SIG-M5 (cell line): ENCODE data around the gene ETS1.

Experiments used
- DNase-seq: peaks from one replicate; lab custom pipeline; 2025; lab: John Stamatoyannopoulos, UW

Gene ETS1

GRCh38 chr11:128500493-128500892, 86.9 kb downstream of the ETS1 start:
- no peak for DNase-seq

- no peak for DNase-seq
Measured at GRCh38 chr11:128499613-128500253, 87.6 kb downstream of the ETS1 start.

- no peak for DNase-seq
Measured at GRCh38 chr11:128498721-128499245, 88.6 kb downstream of the ETS1 start.

- no peak for DNase-seq
Measured at GRCh38 chr11:128497776-128498095, 89.6 kb downstream of the ETS1 start.

- no peak for DNase-seq
Measured at GRCh38 chr11:128497061-128497775, 90.1 kb downstream of the ETS1 start.

- no peak for DNase-seq
Measured at GRCh38 chr11:128496692-128497060, 90.7 kb downstream of the ETS1 start.

GRCh38 chr11:128496249-128496648, 91.1 kb downstream of the ETS1 start:
- no peak for DNase-seq

- DNase-seq, result no peak
Measured at GRCh38 chr11:128494418-128495332, 92.7 kb downstream of the ETS1 start.

- no peak for DNase-seq
Measured at GRCh38 chr11:128493570-128493965, 93.8 kb downstream of the ETS1 start.

GRCh38 chr11:128492903-128493569, 94.3 kb downstream of the ETS1 start:
- DNase-seq, result no peak

GRCh38 chr11:128492461-128492860, 94.9 kb downstream of the ETS1 start:
- no peak for DNase-seq

- DNase-seq, result no peak
Measured at GRCh38 chr11:128491195-128491936, 96.0 kb downstream of the ETS1 start.

GRCh38 chr11:128490092-128490491, 97.3 kb downstream of the ETS1 start:
- DNase-seq, result no peak

GRCh38 chr11:128488471-128488870, 98.9 kb downstream of the ETS1 start:
- DNase-seq, result peak; percentile 49

GRCh38 chr11:128487978-128488377, 99.4 kb downstream of the ETS1 start:
- DNase-seq, result no peak

GRCh38 chr11:128484172-128484571, 103.2 kb downstream of the ETS1 start:
- DNase-seq, result no peak

- DNase-seq, result peak; percentile 71
Measured at GRCh38 chr11:128483211-128483788, 104.1 kb downstream of the ETS1 start.

- peak; percentile 38 for DNase-seq
Measured at GRCh38 chr11:128482512-128483191, 104.7 kb downstream of the ETS1 start.

- DNase-seq, result no peak
Measured at GRCh38 chr11:128482092-128482491, 105.3 kb downstream of the ETS1 start.

GRCh38 chr11:128481135-128481534, 106.2 kb downstream of the ETS1 start:
- DNase-seq, result no peak
